ENCODE results near the gene SRCAP.

DNA sequence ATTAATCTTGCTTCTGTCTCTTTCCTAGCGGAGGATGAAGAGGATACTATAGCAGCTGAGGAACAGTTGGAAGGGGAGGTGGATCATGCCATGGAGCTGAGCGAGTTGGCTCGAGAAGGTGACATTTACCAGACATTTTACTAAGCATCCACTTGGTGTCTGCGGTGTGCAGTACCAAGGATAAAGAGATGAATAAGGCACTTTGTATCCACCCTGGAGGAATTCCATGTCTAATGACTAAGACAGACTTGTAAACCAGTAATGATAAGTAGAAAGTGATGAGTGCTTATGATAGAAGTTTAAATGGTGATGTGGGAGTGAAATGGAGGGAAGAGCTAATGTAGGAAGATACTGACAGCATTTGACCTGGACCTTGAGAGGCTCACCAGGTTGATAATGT, 12.0 kb downstream of the SRCAP start:
- TF ChIP-seq, protein P1, sequence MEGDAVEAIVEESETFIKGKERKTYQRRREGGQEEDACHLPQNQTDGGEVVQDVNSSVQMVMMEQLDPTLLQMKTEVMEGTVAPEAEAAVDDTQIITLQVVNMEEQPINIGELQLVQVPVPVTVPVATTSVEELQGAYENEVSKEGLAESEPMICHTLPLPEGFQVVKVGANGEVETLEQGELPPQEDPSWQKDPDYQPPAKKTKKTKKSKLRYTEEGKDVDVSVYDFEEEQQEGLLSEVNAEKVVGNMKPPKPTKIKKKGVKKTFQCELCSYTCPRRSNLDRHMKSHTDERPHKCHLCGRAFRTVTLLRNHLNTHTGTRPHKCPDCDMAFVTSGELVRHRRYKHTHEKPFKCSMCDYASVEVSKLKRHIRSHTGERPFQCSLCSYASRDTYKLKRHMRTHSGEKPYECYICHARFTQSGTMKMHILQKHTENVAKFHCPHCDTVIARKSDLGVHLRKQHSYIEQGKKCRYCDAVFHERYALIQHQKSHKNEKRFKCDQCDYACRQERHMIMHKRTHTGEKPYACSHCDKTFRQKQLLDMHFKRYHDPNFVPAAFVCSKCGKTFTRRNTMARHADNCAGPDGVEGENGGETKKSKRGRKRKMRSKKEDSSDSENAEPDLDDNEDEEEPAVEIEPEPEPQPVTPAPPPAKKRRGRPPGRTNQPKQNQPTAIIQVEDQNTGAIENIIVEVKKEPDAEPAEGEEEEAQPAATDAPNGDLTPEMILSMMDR (IDR thresholded peaks at IDR 0.05): no peak
- TF ChIP-seq POLR2A (IDR thresholded peaks at IDR 0.05): no peak
